Jurkat, Clone E6-1 (cell line): ENCODE results near the gene C17orf75.
A peak's percentile ranks its signal among the peaks of the same experiment; 100 is the strongest.
"Not testable (repeated sequence)": the region's sequence is repeated elsewhere in the genome, so short reads cannot be mapped to it uniquely, and the experiment has no call there.

Experiments used
- DNase-seq: peaks from one replicate; pipeline ENCODE4 v3.0.0-alpha.2; 2011; ENCODE audit warnings: low read depth, low spot score
- H3K4me3 ChIP-seq: 2 replicates; pipeline ENCODE4 v1.5.1; 2011; ENCODE audit warnings: mild to moderate bottlenecking, low read length, control low read depth, moderate library complexity

C17orf75 gene

GRCh38 chr17:32349503-32349853 is 7.5 kb upstream of the C17orf75 start:
- no peak for DNase-seq
- H3K4me3 ChIP-seq = peak overlapping the region; percentile 100

GRCh38 chr17:32348483-32348800 is 6.5 kb upstream of the C17orf75 start:
- DNase-seq = no peak
- H3K4me3 ChIP-seq = no peak overlapping the region

- no peak overlapping the region for H3K4me3 ChIP-seq
- DNase-seq = no peak
Measured at GRCh38 chr17:32345951-32346600, 4.1 kb upstream of the C17orf75 start.

GRCh38 chr17:32342603-32343325 is 791 bp upstream of the C17orf75 start:
- H3K4me3 ChIP-seq = peak overlapping the region; percentile 65
- peak; percentile 14 for DNase-seq

GRCh38 chr17:32341141-32341856 is 674 bp downstream of the C17orf75 start:
- peak; percentile 85 for DNase-seq
- peak overlapping the region; percentile 65 for H3K4me3 ChIP-seq

- H3K4me3 ChIP-seq = no peak overlapping the region
- DNase-seq = no peak
Measured at GRCh38 chr17:32335687-32336086, 6.3 kb downstream of the C17orf75 start.

- no peak overlapping the region for H3K4me3 ChIP-seq
- DNase-seq = no peak
Measured at GRCh38 chr17:32335046-32335445, 6.9 kb downstream of the C17orf75 start.

- no peak for DNase-seq
- no peak overlapping the region for H3K4me3 ChIP-seq
Measured at GRCh38 chr17:32333187-32333586, 8.8 kb downstream of the C17orf75 start.

- DNase-seq = no peak
- no peak overlapping the region for H3K4me3 ChIP-seq
Measured at GRCh38 chr17:32331243-32332040, 10.5 kb downstream of the C17orf75 start.

GRCh38 chr17:32330147-32330546 is 11.8 kb downstream of the C17orf75 start:
- no peak for DNase-seq
- no peak overlapping the region for H3K4me3 ChIP-seq

- H3K4me3 ChIP-seq = no peak overlapping the region
- no peak for DNase-seq
Measured at GRCh38 chr17:32327911-32328310, 14.1 kb downstream of the C17orf75 start.

GRCh38 chr17:32323811-32324491 is 18.0 kb downstream of the C17orf75 start:
- DNase-seq = no peak
- no peak overlapping the region for H3K4me3 ChIP-seq

- H3K4me3 ChIP-seq = no peak overlapping the region
- no peak for DNase-seq
Measured at GRCh38 chr17:32323046-32323445, 18.9 kb downstream of the C17orf75 start.

- H3K4me3 ChIP-seq = no peak overlapping the region
- DNase-seq = no peak
Measured at GRCh38 chr17:32320847-32321246, 21.1 kb downstream of the C17orf75 start.

- DNase-seq, H3K4me3 ChIP-seq: not testable (repeated sequence)
Measured at GRCh38 chr17:32320080-32320479, 21.9 kb downstream of the C17orf75 start.

GRCh38 chr17:32319548-32319905 is 22.4 kb downstream of the C17orf75 start:
- no peak overlapping the region for H3K4me3 ChIP-seq
- DNase-seq = peak; percentile 27

GRCh38 chr17:32318071-32318470 is 23.9 kb downstream of the C17orf75 start:
- H3K4me3 ChIP-seq = no peak overlapping the region
- no peak for DNase-seq

- no peak overlapping the region for H3K4me3 ChIP-seq
Measured at GRCh38 chr17:32317353-32317752, 24.6 kb downstream of the C17orf75 start.

GRCh38 chr17:32316653-32317052 is 25.3 kb downstream of the C17orf75 start:
- not testable (repeated sequence) for H3K4me3 ChIP-seq, DNase-seq

More at GRCh38 chr17:32317353-32317752, 24.6 kb downstream of the C17orf75 start:
- no peak for DNase-seq
